ENCODE measurements around the gene P3H1. TPM values are rescaled to one million over a fixed set of nuclear protein-coding genes. Genes with fewer than 3 reads are reported as not detected.
"Not testable (repeated sequence)": the region's sequence is repeated elsewhere in the genome, so short reads cannot be mapped to it uniquely, and the experiment has no call there.

Gene P3H1
- total RNA-seq, 1 experiment from 2014 or later: 182 TPM

GRCh38 chr1:42722403-42722802 lies 44.4 kb downstream of the P3H1 start:
- not testable (repeated sequence) for H3K27me3 ChIP-seq (replicated peaks); DNase-seq (ENCODE audit: low read depth in 1 of 2, low spot score in 2 of 2); H3K9me3 ChIP-seq (replicated peaks); H3K27ac ChIP-seq; H3K36me3 ChIP-seq; H3K4me1 ChIP-seq (replicated peaks); H3K4me3 ChIP-seq

DNA sequence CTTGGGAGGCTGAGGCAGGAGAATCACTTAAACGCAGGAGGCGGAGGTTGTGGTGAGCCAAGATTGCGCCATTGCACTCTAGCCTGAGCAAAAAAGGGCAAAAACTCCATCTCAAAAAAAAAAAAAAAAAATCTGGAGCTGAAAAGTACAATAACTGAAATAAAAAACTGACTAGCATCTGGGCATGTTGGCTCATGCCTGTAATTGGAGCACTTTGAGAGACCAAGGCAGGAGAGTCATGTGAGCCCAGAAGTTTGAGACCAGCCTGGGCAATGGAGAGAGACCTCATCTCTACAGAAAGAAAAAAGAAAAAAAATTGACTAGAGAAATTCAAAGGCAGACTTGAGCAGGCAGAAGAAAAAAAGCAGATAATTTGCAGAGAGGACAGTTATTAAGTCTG lies 44.9 kb downstream of the P3H1 start:
- DNase-seq (ENCODE audit: low read depth in 1 of 2, low spot score in 2 of 2): no peak
- Histone ChIP-seq H3K27ac (no peak overlapping the region), H3K9me3 (replicated peaks) (no peaks in the 10 kb centered on the region), H3K4me3 (no peak overlapping the region), H3K27me3 (replicated peaks) (no peaks in the 10 kb centered on the region), H3K4me1 (replicated peaks) (no peaks in the 10 kb centered on the region), H3K36me3 (no peaks in the 10 kb centered on the region)

DNA sequence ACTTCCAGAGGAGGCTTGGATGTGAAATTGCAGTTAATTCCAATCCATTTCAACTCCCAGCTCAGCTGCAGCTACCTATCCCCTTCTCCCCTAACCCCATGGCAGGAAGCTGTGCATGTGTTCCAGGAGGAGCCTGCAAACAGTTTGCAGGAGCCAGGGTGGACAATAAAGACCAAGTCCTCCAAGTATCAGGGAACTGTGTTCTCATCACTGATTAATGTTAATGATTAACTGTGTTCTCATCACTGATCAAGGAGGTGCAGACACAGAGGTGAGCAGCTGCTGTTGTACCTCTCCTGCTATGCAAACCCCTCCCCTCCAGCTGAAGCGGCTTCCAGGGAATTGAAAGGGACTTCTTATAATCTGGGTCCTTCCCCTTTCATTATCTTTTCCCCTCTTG lies 46.0 kb downstream of the P3H1 start:
- no peaks in the 10 kb centered on the region for H3K4me1 ChIP-seq (replicated peaks)
- H3K4me3 ChIP-seq: no peak overlapping the region
- H3K9me3 ChIP-seq (replicated peaks): no peaks in the 10 kb centered on the region
- no peaks in the 10 kb centered on the region for H3K36me3 ChIP-seq
- no peak overlapping the region for H3K27ac ChIP-seq
- no peaks in the 10 kb centered on the region for H3K27me3 ChIP-seq (replicated peaks)
- no peak for DNase-seq (ENCODE audit: low read depth in 1 of 2, low spot score in 2 of 2)

DNA sequence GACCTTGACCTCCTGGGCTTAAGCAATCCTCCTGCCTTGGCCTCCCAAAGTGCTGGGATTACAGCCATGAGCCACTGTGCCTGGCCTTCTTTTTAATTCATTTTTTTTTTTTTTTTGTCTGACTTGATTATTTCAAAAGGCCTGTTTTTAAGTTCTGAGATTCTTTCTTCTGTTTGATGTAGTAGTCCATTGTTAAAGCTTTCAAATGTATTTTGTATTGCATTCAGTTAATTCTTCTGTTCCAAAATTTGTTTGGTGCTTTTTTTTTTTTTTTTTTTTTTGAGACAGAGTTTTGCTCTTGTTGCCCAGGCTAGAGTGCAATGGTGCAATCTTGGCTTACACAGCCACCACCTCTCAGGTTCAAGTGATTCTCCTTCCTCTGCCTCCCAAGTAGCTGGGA lies 52.4 kb downstream of the P3H1 start:
- not testable (repeated sequence) for H3K27ac ChIP-seq; H3K9me3 ChIP-seq (replicated peaks); H3K4me1 ChIP-seq (replicated peaks); H3K4me3 ChIP-seq; DNase-seq (ENCODE audit: low read depth in 1 of 2, low spot score in 2 of 2); H3K27me3 ChIP-seq (replicated peaks)
- peaks cover 29% of the 10 kb centered on the region for H3K36me3 ChIP-seq

DNA sequence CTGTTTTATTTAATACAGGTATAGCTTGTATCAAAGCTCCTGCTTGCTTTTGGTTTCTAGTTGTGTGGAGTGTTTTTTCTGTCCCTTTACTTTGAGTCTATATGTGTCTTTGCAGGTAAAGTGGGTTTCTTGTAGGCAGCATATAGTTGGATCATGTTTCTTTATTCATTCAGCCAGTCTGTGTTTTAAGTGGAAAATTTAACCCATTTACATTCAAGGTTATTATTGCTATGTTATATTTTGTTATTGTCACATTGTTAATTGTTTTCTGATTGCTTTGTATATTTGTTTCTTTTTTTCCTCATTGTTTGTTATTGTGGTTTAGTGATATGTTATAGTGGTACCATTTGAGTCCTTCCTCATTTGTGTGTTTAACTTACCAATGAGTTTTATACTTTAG lies 53.5 kb downstream of the P3H1 start:
- H3K27ac ChIP-seq: no peak overlapping the region
- H3K36me3 ChIP-seq: peaks cover 31% of the 10 kb centered on the region
- DNase-seq (ENCODE audit: low read depth in 1 of 2, low spot score in 2 of 2): no peak
- H3K4me3 ChIP-seq: no peak overlapping the region
- no peaks in the 10 kb centered on the region for H3K4me1 ChIP-seq (replicated peaks)
- H3K27me3 ChIP-seq (replicated peaks): no peaks in the 10 kb centered on the region
- H3K9me3 ChIP-seq (replicated peaks): 0 out of 2 replicates have a peak, but pooled peaks cover 3% of the 10 kb centered on the region

- not testable (repeated sequence) for H3K27ac ChIP-seq; H3K9me3 ChIP-seq (replicated peaks); H3K27me3 ChIP-seq (replicated peaks); H3K4me3 ChIP-seq; DNase-seq (ENCODE audit: low read depth in 1 of 2, low spot score in 2 of 2); H3K4me1 ChIP-seq (replicated peaks)
- H3K36me3 ChIP-seq: peaks cover 31% of the 10 kb centered on the region
Measured at GRCh38 chr1:42712808-42713207, 54.0 kb downstream of the P3H1 start.

GRCh38 chr1:42703888-42704464 lies 62.9 kb downstream of the P3H1 start:
- Histone ChIP-seq H3K4me1 (replicated peaks) (no peaks in the 10 kb centered on the region), H3K27me3 (replicated peaks) (no peaks in the 10 kb centered on the region), H3K9me3 (replicated peaks) (no peaks in the 10 kb centered on the region; the same call in 1 of the 2 replicates), H3K4me3 (no peak overlapping the region), H3K27ac (no peak overlapping the region), H3K36me3 (peaks cover 84% of the 10 kb centered on the region)
- DNase-seq (ENCODE audit: low read depth in 1 of 2, low spot score in 2 of 2): no peak

GRCh38 chr1:42700006-42700405 lies 66.8 kb downstream of the P3H1 start:
- Histone ChIP-seq H3K27ac (no peak overlapping the region), H3K36me3 (peaks cover 100% of the 10 kb centered on the region), H3K4me3 (no peak overlapping the region), H3K4me1 (replicated peaks) (no peaks in the 10 kb centered on the region), H3K27me3 (replicated peaks) (no peaks in the 10 kb centered on the region), H3K9me3 (replicated peaks) (no peaks in the 10 kb centered on the region)
- DNase-seq (ENCODE audit: low read depth in 1 of 2, low spot score in 2 of 2): no peak

GRCh38 chr1:42698081-42698813 lies 68.6 kb downstream of the P3H1 start:
- no peaks in the 10 kb centered on the region for H3K4me1 ChIP-seq (replicated peaks)
- no peaks in the 10 kb centered on the region for H3K9me3 ChIP-seq (replicated peaks)
- H3K27me3 ChIP-seq (replicated peaks): no peaks in the 10 kb centered on the region
- no peak for DNase-seq (ENCODE audit: low read depth in 1 of 2, low spot score in 2 of 2)
- H3K4me3 ChIP-seq: no peak overlapping the region
- peaks cover 100% of the 10 kb centered on the region for H3K36me3 ChIP-seq
- H3K27ac ChIP-seq: no peak overlapping the region

Other genes starting within 250 kb of the P3H1 start
- gene PPIH, start 108.6 kb downstream of the P3H1 start, total RNA-seq (2014; rRNA removed; shearing (Covaris generic)): 68.4 and 110 TPM in 2 replicates
- gene YBX1, start 84.6 kb downstream of the P3H1 start, total RNA-seq (2014; rRNA removed; shearing (Covaris generic)): 838 and 1,346 TPM in 2 replicates
- not detected in 2 replicates for gene CLDN19, start 26.8 kb downstream of the P3H1 start, total RNA-seq (2014; rRNA removed; shearing (Covaris generic))
- 0.69 and 4.2 TPM in 2 replicates for gene C1orf50, start 221 bp upstream of the P3H1 start, total RNA-seq (2014; rRNA removed; shearing (Covaris generic))
- gene TMEM269, start 18.0 kb upstream of the P3H1 start, total RNA-seq (2014; rRNA removed; shearing (Covaris generic)): not detected in 2 replicates
- gene ERMAP, start 50.1 kb upstream of the P3H1 start, total RNA-seq (2014; rRNA removed; shearing (Covaris generic)): 8.2 and 9.4 TPM in 2 replicates
- 46.6 and 48.0 TPM in 2 replicates for gene SVBP, start 50.4 kb upstream of the P3H1 start, total RNA-seq (2014; rRNA removed; shearing (Covaris generic))
- gene ZNF691, start 79.6 kb upstream of the P3H1 start, total RNA-seq (2014; rRNA removed; shearing (Covaris generic)): 7.3 and 7.9 TPM in 2 replicates
- 115 and 173 TPM in 2 replicates for gene SLC2A1, start 191.8 kb upstream of the P3H1 start, total RNA-seq (2014; rRNA removed; shearing (Covaris generic))

Data from SJSA1 (cell line).